GM12891 (cell line): ENCODE measurements around the gene WIPI1.

Source experiments
- POLR2A ChIP-seq: IDR thresholded peaks from 2 replicates; pipeline ENCODE4 v1.6.1; 2011; ENCODE audit warnings: low read depth, low read length, control low read depth
- POLR2AphosphoS5 ChIP-seq: IDR thresholded peaks from 2 replicates; pipeline ENCODE4 v1.6.1; 2011; ENCODE audit warnings: low read depth, low read length, control low read depth

- TF ChIP-seq POLR2AphosphoS5 = no peak
- no peak for TF ChIP-seq POLR2A
Observed at GRCh38 chr17:68459037-68459639, 1.8 kb upstream of the WIPI1 start.
